Coronary artery (tissue), 2 donors: Measurements from ENCODE around the gene NEUROG2.
"Not testable (repeated sequence)": the region's sequence is repeated elsewhere in the genome, so short reads cannot be mapped to it uniquely, and the experiment has no call there.

Experiments
- DNase-seq: peaks from one replicate; pipeline ENCODE4 v3.0.0-alpha.2; 2017; ENCODE audit warnings: low spot score
- H3K27ac ChIP-seq, 2 donors: fragments of 200-600 bp; sonication (generic); one replicate each; pipeline ENCODE4 v1.5.1; 2016 to 2019
- H3K4me3 ChIP-seq: fragments of 200-600 bp; sonication (generic); 2 replicates; pipeline ENCODE4 v1.5.1; 2016; ENCODE audit warnings: mild to moderate bottlenecking, moderate library complexity
- CTCF ChIP-seq: fragments of 200-600 bp; sonication (generic); IDR thresholded peaks from one replicate; pipeline ENCODE4 v1.5.1; 2019; ENCODE audit warnings: antibody characterized with exemption

The NEUROG2 gene

GRCh38 chr4:112536123-112536522 is 20.1 kb upstream of the NEUROG2 start:
- Histone ChIP-seq H3K4me3 (no peak overlapping the region), H3K27ac (no peak overlapping the region)
- no peak for DNase-seq
- TF ChIP-seq CTCF = no peak

GRCh38 chr4:112532267-112532666 is 16.3 kb upstream of the NEUROG2 start:
- TF ChIP-seq CTCF = no peak
- DNase-seq = no peak
- Histone ChIP-seq H3K4me3 (no peak overlapping the region), H3K27ac (no peak overlapping the region)

- no peak overlapping the region for H3K4me3 ChIP-seq
- no peak overlapping the region for H3K27ac ChIP-seq
- DNase-seq = no peak
- no peak for TF ChIP-seq CTCF
Measured at GRCh38 chr4:112531146-112531545, 15.2 kb upstream of the NEUROG2 start.

- no peak for TF ChIP-seq CTCF
- DNase-seq = no peak
- Histone ChIP-seq H3K4me3 (no peak overlapping the region), H3K27ac (no peak overlapping the region)
Measured at GRCh38 chr4:112526061-112526460, 10.1 kb upstream of the NEUROG2 start.

GRCh38 chr4:112523764-112524505 is 8.0 kb upstream of the NEUROG2 start:
- no peak for DNase-seq
- Histone ChIP-seq H3K4me3 (peak overlapping the region; percentile 64), H3K27ac (no peak overlapping the region)
- TF ChIP-seq CTCF = no peak

GRCh38 chr4:112523008-112523721 is 7.2 kb upstream of the NEUROG2 start:
- no peak overlapping the region for H3K27ac ChIP-seq
- TF ChIP-seq CTCF = no peak
- DNase-seq = no peak
- peak overlapping the region; percentile 64 for H3K4me3 ChIP-seq

GRCh38 chr4:112522431-112522830 is 6.5 kb upstream of the NEUROG2 start:
- not testable (repeated sequence) for H3K27ac ChIP-seq, DNase-seq, H3K4me3 ChIP-seq
